ENCODE measurements around the gene TNF.

Gene TNF

DNA sequence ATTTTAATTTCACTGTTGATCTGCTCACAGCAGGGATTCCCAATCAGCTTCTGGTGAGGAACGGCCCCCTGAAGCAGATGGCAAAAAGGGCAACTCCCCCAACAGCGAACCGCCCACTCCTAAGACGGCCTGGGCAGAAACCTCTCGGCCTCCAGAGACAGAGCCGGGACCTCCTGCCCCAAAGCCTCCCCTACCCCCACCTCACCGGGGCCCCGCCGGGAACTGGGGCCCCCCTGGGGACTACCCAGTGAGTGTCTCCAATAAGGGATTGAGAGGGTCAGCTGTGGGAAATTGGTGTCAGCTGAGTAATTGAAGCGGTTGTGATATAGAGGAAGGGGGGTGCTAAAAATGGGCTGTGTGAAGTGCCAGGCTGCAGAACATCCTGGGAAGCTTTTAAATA, 51.6 kb downstream of the TNF start:
- no peak for DNase-seq (ENCODE audit: low read depth in 3 of 3)

DNA sequence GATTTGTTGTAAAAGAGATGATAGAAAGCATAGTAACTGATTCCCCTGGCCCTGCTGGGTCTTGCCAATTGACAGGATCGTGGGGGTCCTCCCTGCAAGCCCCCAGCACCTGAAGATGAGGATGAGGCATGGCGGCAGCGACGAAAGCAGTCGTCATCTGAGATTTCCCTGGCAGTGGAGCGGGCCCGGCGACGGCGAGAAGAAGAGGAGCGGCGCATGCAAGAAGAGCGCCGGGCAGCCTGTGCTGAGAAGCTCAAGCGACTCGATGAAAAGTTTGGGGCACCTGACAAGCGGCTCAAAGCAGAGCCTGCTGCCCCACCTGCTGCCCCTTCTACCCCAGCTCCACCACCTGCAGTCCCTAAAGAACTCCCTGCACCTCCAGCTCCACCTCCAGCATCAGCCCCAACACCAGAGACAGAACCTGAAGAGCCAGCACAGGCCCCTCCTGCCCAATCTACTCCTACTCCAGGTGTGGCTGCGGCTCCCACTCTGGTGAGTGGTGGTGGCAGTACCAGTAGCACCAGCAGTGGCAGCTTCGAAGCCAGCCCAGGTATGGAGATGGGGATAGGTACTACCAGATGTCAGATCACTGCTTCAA, 52.4 kb downstream of the TNF start:
- no peak for DNase-seq (ENCODE audit: low read depth in 3 of 3)

All from stimulated activated CD4-positive, alpha-beta T cell treated with anti-CD3 and anti-CD28 coated beads, TNF-alpha, amount 100 ng/mL, for 24 hours (primary cell).